GM23338 (cell line): ENCODE data around the gene P2RY8.
"Not testable (repeated sequence)": the region's sequence is repeated elsewhere in the genome, so short reads cannot be mapped to it uniquely, and the experiment has no call there.

Experiments used
- CREB1 ChIP-seq: fragments of 250-450 bp; sonication (Bioruptor Pico); IDR thresholded peaks from 2 replicates; pipeline ENCODE4 v1.5.0; 2020; ENCODE audit warnings: low read depth, mild to moderate bottlenecking, moderate library complexity
- CTCF ChIP-seq, 2 experiments: fragments of 200-600 bp in 1 of 2; sonication (generic) in 1 of 2; conservative IDR thresholded peaks; 2 replicates each; pipeline versions ENCODE4 v1.5.1 to v1.6.1; 2016 to 2017; ENCODE audit warnings: antibody characterized with exemption in 2 of 2, low read depth in 2 of 2, mild to moderate bottlenecking in 2 of 2, moderate library complexity in 1 of 2
- EZH2 ChIP-seq: fragments of 200-600 bp; sonication (generic); IDR thresholded peaks from one replicate; pipeline ENCODE4 v1.8.0; 2017; ENCODE audit warnings: antibody characterized with exemption, mild to moderate bottlenecking, low read depth; ENCODE audit not compliant: unreplicated experiment
- EZH2phosphoT487 ChIP-seq: fragments of 200-600 bp; sonication (generic); IDR thresholded peaks from one replicate; pipeline ENCODE4 v1.8.1; 2018; ENCODE audit warnings: antibody characterized with exemption; ENCODE audit not compliant: unreplicated experiment
- JUNB ChIP-seq: IDR thresholded peaks from one replicate; pipeline ENCODE4 v1.6.1; 2016; ENCODE audit warnings: antibody characterized with exemption; ENCODE audit not compliant: unreplicated experiment
- POLR2AphosphoS5 ChIP-seq: IDR thresholded peaks from 2 replicates; pipeline ENCODE4 v1.6.1; 2016; ENCODE audit warnings: antibody characterized with exemption, low read depth
- REST ChIP-seq: IDR thresholded peaks from one replicate; pipeline ENCODE4 v1.6.1; 2018; ENCODE audit warnings: antibody characterized with exemption; ENCODE audit not compliant: unreplicated experiment
- TF ChIP-seq, protein P1 (sequence below): IDR thresholded peaks from 2 replicates; pipeline ENCODE4 v1.6.1; 2016; ENCODE audit warnings: antibody characterized with exemption
- TF ChIP-seq, protein P2 (sequence below): fragments of 250-450 bp; sonication (Bioruptor Pico); IDR thresholded peaks from 2 replicates; pipeline ENCODE4 v1.5.0; 2020; ENCODE audit warnings: mild to moderate bottlenecking, moderate library complexity

DNA sequence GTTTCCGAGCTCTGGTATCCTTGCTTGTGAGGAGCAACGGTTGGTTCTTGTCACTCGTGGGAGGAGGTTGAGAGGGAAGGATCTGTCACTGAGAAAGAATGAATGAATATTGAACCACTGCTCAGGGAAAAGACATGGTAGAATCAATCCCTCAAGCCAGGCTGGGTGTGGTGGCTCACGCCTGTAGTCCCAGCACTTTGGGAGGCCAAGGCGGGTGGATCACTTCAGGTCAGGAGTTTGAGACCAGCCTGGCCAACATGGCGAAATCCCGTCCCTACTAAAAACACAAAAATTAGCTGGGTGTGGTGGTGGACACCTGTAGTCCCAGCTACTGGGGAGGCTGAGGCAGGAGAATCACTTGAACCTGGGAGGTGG lies 718 bp upstream of the P2RY8 start:
- not testable (repeated sequence) for TF ChIP-seq CTCF (conservative IDR thresholded peaks at IDR 0.05; ENCODE audit: low read depth in 2 of 2); POLR2AphosphoS5; EZH2; JUNB; REST; EZH2phosphoT487; CREB1 (CRISPR knock-in tag)
- TF ChIP-seq, protein P1, sequence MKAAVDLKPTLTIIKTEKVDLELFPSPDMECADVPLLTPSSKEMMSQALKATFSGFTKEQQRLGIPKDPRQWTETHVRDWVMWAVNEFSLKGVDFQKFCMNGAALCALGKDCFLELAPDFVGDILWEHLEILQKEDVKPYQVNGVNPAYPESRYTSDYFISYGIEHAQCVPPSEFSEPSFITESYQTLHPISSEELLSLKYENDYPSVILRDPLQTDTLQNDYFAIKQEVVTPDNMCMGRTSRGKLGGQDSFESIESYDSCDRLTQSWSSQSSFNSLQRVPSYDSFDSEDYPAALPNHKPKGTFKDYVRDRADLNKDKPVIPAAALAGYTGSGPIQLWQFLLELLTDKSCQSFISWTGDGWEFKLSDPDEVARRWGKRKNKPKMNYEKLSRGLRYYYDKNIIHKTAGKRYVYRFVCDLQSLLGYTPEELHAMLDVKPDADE, result not testable (repeated sequence)
- TF ChIP-seq, protein P2, sequence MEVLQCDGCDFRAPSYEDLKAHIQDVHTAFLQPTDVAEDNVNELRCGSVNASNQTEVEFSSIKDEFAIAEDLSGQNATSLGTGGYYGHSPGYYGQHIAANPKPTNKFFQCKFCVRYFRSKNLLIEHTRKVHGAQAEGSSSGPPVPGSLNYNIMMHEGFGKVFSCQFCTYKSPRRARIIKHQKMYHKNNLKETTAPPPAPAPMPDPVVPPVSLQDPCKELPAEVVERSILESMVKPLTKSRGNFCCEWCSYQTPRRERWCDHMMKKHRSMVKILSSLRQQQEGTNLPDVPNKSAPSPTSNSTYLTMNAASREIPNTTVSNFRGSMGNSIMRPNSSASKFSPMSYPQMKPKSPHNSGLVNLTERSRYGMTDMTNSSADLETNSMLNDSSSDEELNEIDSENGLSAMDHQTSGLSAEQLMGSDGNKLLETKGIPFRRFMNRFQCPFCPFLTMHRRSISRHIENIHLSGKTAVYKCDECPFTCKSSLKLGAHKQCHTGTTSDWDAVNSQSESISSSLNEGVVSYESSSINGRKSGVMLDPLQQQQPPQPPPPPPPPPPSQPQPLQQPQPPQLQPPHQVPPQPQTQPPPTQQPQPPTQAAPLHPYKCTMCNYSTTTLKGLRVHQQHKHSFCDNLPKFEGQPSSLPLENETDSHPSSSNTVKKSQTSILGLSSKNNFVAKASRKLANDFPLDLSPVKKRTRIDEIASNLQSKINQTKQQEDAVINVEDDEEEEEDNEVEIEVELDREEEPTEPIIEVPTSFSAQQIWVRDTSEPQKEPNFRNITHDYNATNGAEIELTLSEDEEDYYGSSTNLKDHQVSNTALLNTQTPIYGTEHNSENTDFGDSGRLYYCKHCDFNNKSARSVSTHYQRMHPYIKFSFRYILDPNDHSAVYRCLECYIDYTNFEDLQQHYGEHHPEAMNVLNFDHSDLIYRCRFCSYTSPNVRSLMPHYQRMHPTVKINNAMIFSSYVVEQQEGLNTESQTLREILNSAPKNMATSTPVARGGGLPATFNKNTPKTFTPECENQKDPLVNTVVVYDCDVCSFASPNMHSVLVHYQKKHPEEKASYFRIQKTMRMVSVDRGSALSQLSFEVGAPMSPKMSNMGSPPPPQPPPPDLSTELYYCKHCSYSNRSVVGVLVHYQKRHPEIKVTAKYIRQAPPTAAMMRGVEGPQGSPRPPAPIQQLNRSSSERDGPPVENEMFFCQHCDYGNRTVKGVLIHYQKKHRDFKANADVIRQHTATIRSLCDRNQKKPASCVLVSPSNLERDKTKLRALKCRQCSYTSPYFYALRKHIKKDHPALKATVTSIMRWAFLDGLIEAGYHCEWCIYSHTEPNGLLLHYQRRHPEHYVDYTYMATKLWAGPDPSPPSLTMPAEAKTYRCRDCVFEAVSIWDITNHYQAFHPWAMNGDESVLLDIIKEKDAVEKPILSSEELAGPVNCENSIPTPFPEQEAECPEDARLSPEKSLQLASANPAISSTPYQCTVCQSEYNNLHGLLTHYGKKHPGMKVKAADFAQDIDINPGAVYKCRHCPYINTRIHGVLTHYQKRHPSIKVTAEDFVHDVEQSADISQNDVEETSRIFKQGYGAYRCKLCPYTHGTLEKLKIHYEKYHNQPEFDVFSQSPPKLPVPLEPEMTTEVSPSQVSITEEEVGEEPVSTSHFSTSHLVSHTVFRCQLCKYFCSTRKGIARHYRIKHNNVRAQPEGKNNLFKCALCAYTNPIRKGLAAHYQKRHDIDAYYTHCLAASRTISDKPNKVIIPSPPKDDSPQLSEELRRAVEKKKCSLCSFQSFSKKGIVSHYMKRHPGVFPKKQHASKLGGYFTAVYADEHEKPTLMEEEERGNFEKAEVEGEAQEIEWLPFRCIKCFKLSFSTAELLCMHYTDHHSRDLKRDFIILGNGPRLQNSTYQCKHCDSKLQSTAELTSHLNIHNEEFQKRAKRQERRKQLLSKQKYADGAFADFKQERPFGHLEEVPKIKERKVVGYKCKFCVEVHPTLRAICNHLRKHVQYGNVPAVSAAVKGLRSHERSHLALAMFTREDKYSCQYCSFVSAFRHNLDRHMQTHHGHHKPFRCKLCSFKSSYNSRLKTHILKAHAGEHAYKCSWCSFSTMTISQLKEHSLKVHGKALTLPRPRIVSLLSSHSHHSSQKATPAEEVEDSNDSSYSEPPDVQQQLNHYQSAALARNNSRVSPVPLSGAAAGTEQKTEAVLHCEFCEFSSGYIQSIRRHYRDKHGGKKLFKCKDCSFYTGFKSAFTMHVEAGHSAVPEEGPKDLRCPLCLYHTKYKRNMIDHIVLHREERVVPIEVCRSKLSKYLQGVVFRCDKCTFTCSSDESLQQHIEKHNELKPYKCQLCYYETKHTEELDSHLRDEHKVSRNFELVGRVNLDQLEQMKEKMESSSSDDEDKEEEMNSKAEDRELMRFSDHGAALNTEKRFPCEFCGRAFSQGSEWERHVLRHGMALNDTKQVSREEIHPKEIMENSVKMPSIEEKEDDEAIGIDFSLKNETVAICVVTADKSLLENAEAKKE (CRISPR knock-in tag), result not testable (repeated sequence)
